MM.1S (cell line): ENCODE measurements around the gene ARSG.

ENCODE experiments used
- EZH2phosphoT487 ChIP-seq: fragments of 300-600 bp; sonication (generic); IDR thresholded peaks from 2 replicates; pipeline ENCODE4 v1.6.1; 2018; ENCODE audit warnings: antibody characterized with exemption, low read length
- TF ChIP-seq, protein P1 (sequence below): fragments of 300-600 bp; sonication (generic); IDR thresholded peaks from 2 replicates; pipeline ENCODE4 v1.5.1; 2016; ENCODE audit warnings: antibody characterized with exemption, low read length, mixed read lengths

DNA sequence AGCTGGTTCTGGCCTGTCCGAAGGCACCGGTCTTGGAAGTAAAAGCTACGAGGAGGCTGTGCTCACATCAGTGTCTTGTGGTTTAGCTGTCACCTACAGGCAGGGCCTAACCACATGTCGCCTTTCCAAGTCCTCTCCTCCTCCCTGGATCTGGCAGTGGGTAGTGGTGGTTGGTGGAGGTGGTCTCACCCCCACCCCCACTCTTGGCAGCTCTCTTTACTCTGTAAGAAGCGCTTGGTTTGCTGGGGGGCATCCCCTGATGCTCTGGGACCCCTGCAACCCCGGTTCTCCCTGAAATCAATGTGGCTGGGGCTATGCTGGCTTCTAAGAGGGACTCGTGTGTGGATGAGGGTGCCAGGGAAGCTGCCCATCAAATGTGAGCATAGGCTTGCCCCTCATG lies 97.7 kb downstream of the ARSG start:
- TF ChIP-seq, protein P1, sequence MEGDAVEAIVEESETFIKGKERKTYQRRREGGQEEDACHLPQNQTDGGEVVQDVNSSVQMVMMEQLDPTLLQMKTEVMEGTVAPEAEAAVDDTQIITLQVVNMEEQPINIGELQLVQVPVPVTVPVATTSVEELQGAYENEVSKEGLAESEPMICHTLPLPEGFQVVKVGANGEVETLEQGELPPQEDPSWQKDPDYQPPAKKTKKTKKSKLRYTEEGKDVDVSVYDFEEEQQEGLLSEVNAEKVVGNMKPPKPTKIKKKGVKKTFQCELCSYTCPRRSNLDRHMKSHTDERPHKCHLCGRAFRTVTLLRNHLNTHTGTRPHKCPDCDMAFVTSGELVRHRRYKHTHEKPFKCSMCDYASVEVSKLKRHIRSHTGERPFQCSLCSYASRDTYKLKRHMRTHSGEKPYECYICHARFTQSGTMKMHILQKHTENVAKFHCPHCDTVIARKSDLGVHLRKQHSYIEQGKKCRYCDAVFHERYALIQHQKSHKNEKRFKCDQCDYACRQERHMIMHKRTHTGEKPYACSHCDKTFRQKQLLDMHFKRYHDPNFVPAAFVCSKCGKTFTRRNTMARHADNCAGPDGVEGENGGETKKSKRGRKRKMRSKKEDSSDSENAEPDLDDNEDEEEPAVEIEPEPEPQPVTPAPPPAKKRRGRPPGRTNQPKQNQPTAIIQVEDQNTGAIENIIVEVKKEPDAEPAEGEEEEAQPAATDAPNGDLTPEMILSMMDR = no peak
- no peak for TF ChIP-seq EZH2phosphoT487
